ENCODE data around the gene TBX4.

The TBX4 gene

GRCh38 chr17:61474235-61474927 is 22.2 kb downstream of the TBX4 start:
- TF ChIP-seq POLR2A (IDR thresholded peaks at IDR 0.05; ENCODE audit: low read depth, low read length): no peak
- no peak for TF ChIP-seq POLR2AphosphoS5 (IDR thresholded peaks at IDR 0.05; ENCODE audit: low read depth, low read length)
- TF ChIP-seq TAF1 (IDR thresholded peaks at IDR 0.05; ENCODE audit: borderline replicate concordance, low read depth, low read length): no peak
- DNase-seq (ENCODE audit: insufficient read length): no peak
- FAIRE-seq: no peak

- TF ChIP-seq POLR2A (IDR thresholded peaks at IDR 0.05; ENCODE audit: low read depth, low read length): no peak
- no peak for TF ChIP-seq POLR2AphosphoS5 (IDR thresholded peaks at IDR 0.05; ENCODE audit: low read depth, low read length)
- no peak for TF ChIP-seq TAF1 (IDR thresholded peaks at IDR 0.05; ENCODE audit: borderline replicate concordance, low read depth, low read length)
- DNase-seq (ENCODE audit: insufficient read length): no peak
- no peak for FAIRE-seq
Observed at GRCh38 chr17:61474934-61475333, 22.7 kb downstream of the TBX4 start.

GRCh38 chr17:61475726-61476125 is 23.5 kb downstream of the TBX4 start:
- DNase-seq (ENCODE audit: insufficient read length) (no peak), FAIRE-seq (no peak)
- TF ChIP-seq POLR2A (IDR thresholded peaks at IDR 0.05; ENCODE audit: low read depth, low read length): no peak
- no peak for TF ChIP-seq TAF1 (IDR thresholded peaks at IDR 0.05; ENCODE audit: borderline replicate concordance, low read depth, low read length)
- TF ChIP-seq POLR2AphosphoS5 (IDR thresholded peaks at IDR 0.05; ENCODE audit: low read depth, low read length): no peak

- FAIRE-seq (no peak), DNase-seq (ENCODE audit: insufficient read length) (no peak)
- TF ChIP-seq POLR2A (IDR thresholded peaks at IDR 0.05; ENCODE audit: low read depth, low read length): no peak
- TF ChIP-seq TAF1 (IDR thresholded peaks at IDR 0.05; ENCODE audit: borderline replicate concordance, low read depth, low read length): no peak
- no peak for TF ChIP-seq POLR2AphosphoS5 (IDR thresholded peaks at IDR 0.05; ENCODE audit: low read depth, low read length)
Observed at GRCh38 chr17:61476476-61477203, 24.4 kb downstream of the TBX4 start.

GRCh38 chr17:61477204-61477834 is 25.1 kb downstream of the TBX4 start:
- DNase-seq (ENCODE audit: insufficient read length) (no peak), FAIRE-seq (no peak)
- TF ChIP-seq TAF1 (IDR thresholded peaks at IDR 0.05; ENCODE audit: borderline replicate concordance, low read depth, low read length): no peak
- TF ChIP-seq POLR2AphosphoS5 (IDR thresholded peaks at IDR 0.05; ENCODE audit: low read depth, low read length): no peak
- no peak for TF ChIP-seq POLR2A (IDR thresholded peaks at IDR 0.05; ENCODE audit: low read depth, low read length)

GRCh38 chr17:61478026-61478789 is 26.0 kb downstream of the TBX4 start:
- FAIRE-seq (no peak), DNase-seq (ENCODE audit: insufficient read length) (no peak)

GRCh38 chr17:61478790-61479492 is 26.7 kb downstream of the TBX4 start:
- DNase-seq (ENCODE audit: insufficient read length) (no peak), FAIRE-seq (no peak)
- TF ChIP-seq TAF1 (IDR thresholded peaks at IDR 0.05; ENCODE audit: borderline replicate concordance, low read depth, low read length): no peak
- TF ChIP-seq POLR2A (IDR thresholded peaks at IDR 0.05; ENCODE audit: low read depth, low read length): no peak
- no peak for TF ChIP-seq POLR2AphosphoS5 (IDR thresholded peaks at IDR 0.05; ENCODE audit: low read depth, low read length)

More at GRCh38 chr17:61478026-61478789, 26.0 kb downstream of the TBX4 start:
- TF ChIP-seq POLR2AphosphoS5 (IDR thresholded peaks at IDR 0.05; ENCODE audit: low read depth, low read length): no peak

- no peak for FAIRE-seq
- no peak for TF ChIP-seq TAF1 (IDR thresholded peaks at IDR 0.05; ENCODE audit: borderline replicate concordance, low read depth, low read length)
- TF ChIP-seq POLR2A (IDR thresholded peaks at IDR 0.05; ENCODE audit: low read depth, low read length): no peak
- TF ChIP-seq POLR2AphosphoS5 (IDR thresholded peaks at IDR 0.05; ENCODE audit: low read depth, low read length): no peak
- DNase-seq (ENCODE audit: insufficient read length): no peak
Observed at GRCh38 chr17:61479493-61480413, 27.5 kb downstream of the TBX4 start.

- TF ChIP-seq POLR2AphosphoS5 (IDR thresholded peaks at IDR 0.05; ENCODE audit: low read depth, low read length) (no peak), TAF1 (IDR thresholded peaks at IDR 0.05; ENCODE audit: borderline replicate concordance, low read depth, low read length) (no peak), POLR2A (IDR thresholded peaks at IDR 0.05; ENCODE audit: low read depth, low read length) (no peak)
- no peak for FAIRE-seq
Observed at GRCh38 chr17:61480414-61480807, 28.2 kb downstream of the TBX4 start.

GRCh38 chr17:61481421-61481820 is 29.2 kb downstream of the TBX4 start:
- TF ChIP-seq POLR2A (IDR thresholded peaks at IDR 0.05; ENCODE audit: low read depth, low read length) (no peak), TAF1 (IDR thresholded peaks at IDR 0.05; ENCODE audit: borderline replicate concordance, low read depth, low read length) (no peak), POLR2AphosphoS5 (IDR thresholded peaks at IDR 0.05; ENCODE audit: low read depth, low read length) (no peak)

More at GRCh38 chr17:61480414-61480807, 28.2 kb downstream of the TBX4 start:
- no peak for DNase-seq (ENCODE audit: insufficient read length)

More at GRCh38 chr17:61481421-61481820, 29.2 kb downstream of the TBX4 start:
- DNase-seq (ENCODE audit: insufficient read length) (no peak), FAIRE-seq (no peak)
